Measurements from ENCODE around the gene NEFH. TPM values are rescaled to one million over a fixed set of nuclear protein-coding genes. Genes with fewer than 3 reads are reported as not detected.

NEFH gene
- total RNA-seq, 2 experiments from 2014 or later = 2.1 to 2.7 TPM

DNA sequence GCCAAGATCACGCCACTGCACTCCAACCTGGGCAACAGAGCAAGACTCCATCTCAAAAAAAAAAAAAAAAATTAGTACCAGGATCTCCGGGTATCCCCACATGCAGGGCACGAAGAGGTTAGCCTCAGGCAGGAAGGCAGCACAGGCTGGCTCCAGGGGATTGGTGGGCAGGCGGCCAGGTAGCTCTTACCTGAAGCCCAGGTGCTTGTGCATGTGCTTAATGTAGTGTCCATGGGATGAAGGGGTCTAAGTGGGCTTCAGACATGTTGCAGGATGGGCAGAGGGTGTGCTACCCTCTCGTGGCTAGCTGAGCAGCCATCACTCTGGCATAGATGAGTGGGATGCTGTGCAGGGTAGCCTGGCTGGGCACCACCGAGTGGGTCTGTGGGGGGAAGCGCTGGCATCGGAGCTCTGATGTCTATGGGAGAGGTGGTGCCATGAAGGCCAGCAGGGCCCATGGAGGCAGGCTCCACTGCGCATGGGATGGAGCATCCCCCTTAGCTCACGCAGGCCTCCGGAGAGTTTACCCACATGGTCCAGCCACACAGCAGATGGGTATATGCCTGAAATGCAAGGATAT, 30.6 kb upstream of the NEFH start:
- POLR2A ChIA-PET = no interaction called here
- H3K4me1 Mint-ChIP-seq = no peaks in the 10 kb centered on the region
- ATAC-seq = no peak
- H3K27ac Mint-ChIP-seq = no peak overlapping the region
- intact Hi-C loops (cut with DNase I, micrococcal nuclease) = loop anchor here in 1 of 2 experiments (2.0 kb wide), 1 partner anchor 21 kb away; no protein-coding TSS in a partner anchor
- CTCF ChIA-PET = no interaction called here
- no peak for DNase-seq
- H3K4me3 Mint-ChIP-seq = no peak overlapping the region
- no peaks in the 10 kb centered on the region for H3K27me3 Mint-ChIP-seq
- H3K9me3 Mint-ChIP-seq (ENCODE audit: low read depth) = no peaks in the 10 kb centered on the region
- no peaks in the 10 kb centered on the region for H3K36me3 Mint-ChIP-seq (ENCODE audit: low read depth)

DNA sequence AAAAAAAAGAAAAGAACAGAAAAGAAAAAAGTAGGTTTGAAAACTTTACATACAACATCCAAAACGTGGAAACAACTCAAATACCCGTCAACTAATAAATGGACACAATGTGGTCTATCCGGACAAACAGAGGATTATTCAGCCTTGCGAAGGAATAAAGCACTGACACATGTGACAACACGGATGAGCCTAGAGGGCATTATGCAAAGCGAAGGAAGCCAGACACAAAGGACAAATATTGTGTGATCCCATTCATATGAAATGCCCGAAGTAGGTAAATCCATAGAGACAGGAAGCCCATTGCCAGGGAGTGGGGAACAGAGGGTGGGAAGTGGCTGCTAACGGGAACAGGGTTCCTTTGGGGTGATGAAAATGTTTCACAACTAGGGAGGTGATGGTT, 29.8 kb upstream of the NEFH start:
- no peaks in the 10 kb centered on the region for H3K9me3 Mint-ChIP-seq (ENCODE audit: low read depth)
- intact Hi-C loops (cut with DNase I, micrococcal nuclease) = no loop called here
- no peaks in the 10 kb centered on the region for H3K27me3 Mint-ChIP-seq
- DNase-seq (no peak), ATAC-seq (no peak)
- H3K4me3 Mint-ChIP-seq = no peak overlapping the region
- no peaks in the 10 kb centered on the region for H3K36me3 Mint-ChIP-seq (ENCODE audit: low read depth)
- ChIA-PET CTCF (interaction anchor here (0.6 kb wide), 1 partner anchor 23 kb away, joined by 3 read pairs; no protein-coding TSS in a partner anchor), POLR2A (no interaction called here)
- H3K27ac Mint-ChIP-seq = no peak overlapping the region
- H3K4me1 Mint-ChIP-seq = no peaks in the 10 kb centered on the region

DNA sequence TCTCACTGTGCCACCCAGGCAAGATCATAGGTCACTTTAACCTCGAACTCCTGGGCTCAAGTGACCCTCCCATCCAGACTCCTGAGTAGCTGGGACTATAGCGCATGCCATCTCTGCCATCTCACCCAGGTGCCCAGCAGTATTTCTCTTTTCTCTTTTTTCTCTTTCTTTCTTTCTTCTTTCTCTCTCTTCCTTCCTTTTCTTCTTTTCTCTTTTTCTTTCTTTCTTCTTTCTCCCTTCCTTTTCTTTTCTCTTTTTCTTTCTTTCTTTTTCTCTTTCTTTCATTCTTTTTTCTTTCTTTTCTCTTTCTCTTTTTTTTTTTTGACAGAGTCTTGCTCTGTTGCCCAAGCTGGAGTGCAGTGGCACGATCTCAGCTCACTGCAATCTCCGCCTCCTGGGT, 28.2 kb upstream of the NEFH start:
- no peak for ATAC-seq

DNA sequence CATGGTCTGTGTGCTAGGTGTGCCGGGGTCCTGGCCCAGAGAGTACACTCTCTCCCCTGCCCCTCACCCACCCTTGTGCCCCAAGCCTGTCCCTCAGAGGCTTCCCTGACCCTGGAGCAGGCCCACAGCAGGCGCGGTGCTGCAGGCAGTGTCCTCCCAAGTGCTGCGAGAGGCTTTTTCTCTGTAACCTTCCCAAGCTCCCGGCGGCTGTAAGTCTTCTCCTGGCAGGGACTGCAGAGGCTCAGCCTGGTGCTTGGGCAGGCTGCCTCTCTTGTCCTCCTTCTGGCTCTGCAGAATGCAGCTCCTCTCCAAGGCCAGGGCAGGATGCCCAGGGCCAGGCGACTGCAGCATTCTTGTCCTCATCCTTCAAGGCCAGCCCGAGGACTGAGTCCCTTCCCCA, 25.7 kb upstream of the NEFH start:
- POLR2A ChIA-PET = no interaction called here
- no peak overlapping the region for H3K27ac Mint-ChIP-seq
- CTCF ChIA-PET = interaction anchor here (1.2 kb wide), 1 partner anchor 58 kb away, joined by 3 read pairs; no protein-coding TSS in a partner anchor

More for the DNA sequence above, 28.2 kb upstream of the NEFH start:
- Mint-ChIP-seq H3K4me3 (no peak overlapping the region), H3K27me3 (no peaks in the 10 kb centered on the region), H3K9me3 (ENCODE audit: low read depth) (no peaks in the 10 kb centered on the region), H3K27ac (no peak overlapping the region), H3K36me3 (ENCODE audit: low read depth) (no peaks in the 10 kb centered on the region), H3K4me1 (no peaks in the 10 kb centered on the region)
- ChIA-PET POLR2A (no interaction called here), CTCF (no interaction called here)
- no peak for DNase-seq
- intact Hi-C loops (cut with DNase I, micrococcal nuclease) = no loop called here

DNA sequence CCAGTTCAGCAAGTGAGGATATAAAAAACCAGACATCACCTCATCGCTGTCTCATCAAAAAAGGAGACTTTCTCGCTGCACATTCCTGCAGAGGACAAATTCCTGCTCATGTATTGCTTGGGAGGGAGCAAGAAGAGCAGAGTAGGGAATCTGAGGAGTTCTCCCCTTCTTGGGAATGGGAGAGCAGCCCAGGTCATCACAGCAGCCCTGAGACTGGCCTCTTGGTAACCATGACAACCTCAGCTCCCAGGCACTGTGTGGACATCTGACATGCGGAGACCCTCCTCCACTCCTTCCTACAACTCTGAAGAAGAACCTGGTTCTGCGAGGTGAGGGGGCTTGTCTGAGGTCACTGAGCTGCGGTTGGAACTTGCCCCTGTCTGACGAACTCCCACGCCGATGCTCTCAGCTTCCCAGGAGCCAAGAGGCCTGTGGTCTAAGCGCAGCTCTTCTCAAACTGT, 23.8 kb upstream of the NEFH start:
- no peak for DNase-seq
- POLR2A ChIA-PET = no interaction called here
- no peak overlapping the region for H3K27ac Mint-ChIP-seq

More for the DNA sequence above, 25.7 kb upstream of the NEFH start:
- Mint-ChIP-seq H3K4me3 (no peak overlapping the region), H3K4me1 (no peaks in the 10 kb centered on the region), H3K27me3 (no peaks in the 10 kb centered on the region), H3K9me3 (ENCODE audit: low read depth) (no peaks in the 10 kb centered on the region), H3K36me3 (ENCODE audit: low read depth) (no peaks in the 10 kb centered on the region)
- ATAC-seq (no peak), DNase-seq (no peak)
- intact Hi-C loops (cut with DNase I, micrococcal nuclease) = no loop called here

DNA sequence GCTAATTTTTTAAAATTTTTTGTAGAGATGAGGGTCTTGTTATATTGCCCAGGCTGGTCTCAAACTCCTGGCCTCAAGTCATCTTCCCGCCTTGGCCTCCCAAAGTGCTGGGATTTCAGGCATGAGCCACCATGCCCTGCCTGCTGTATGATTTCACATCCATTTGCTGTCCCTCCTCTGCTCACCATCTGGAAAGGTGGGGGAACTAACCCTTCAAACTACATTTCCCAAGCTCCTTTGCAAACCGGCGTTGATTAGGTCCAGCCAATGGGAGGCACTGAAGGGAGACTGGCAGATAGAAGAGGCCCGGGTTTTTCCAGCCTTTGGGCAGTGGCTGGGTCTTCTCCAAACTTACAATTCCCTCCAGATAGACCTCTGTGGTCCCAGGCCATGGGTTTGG, 22.3 kb upstream of the NEFH start:
- Mint-ChIP-seq H3K9me3 (ENCODE audit: low read depth) (no peaks in the 10 kb centered on the region), H3K4me1 (no peaks in the 10 kb centered on the region), H3K27me3 (no peaks in the 10 kb centered on the region), H3K4me3 (no peak overlapping the region), H3K27ac (no peak overlapping the region), H3K36me3 (ENCODE audit: low read depth) (no peaks in the 10 kb centered on the region)
- POLR2A ChIA-PET = no interaction called here
- intact Hi-C loops (cut with DNase I, micrococcal nuclease) = no loop called here
- ATAC-seq (peak; percentile 73), DNase-seq (peak; percentile 47)
- CTCF ChIA-PET = interaction anchor here (1.0 kb wide), 1 partner anchor 12 kb away, joined by 3 read pairs; no protein-coding TSS in a partner anchor

More for the DNA sequence above, 23.8 kb upstream of the NEFH start:
- CTCF ChIA-PET = no interaction called here
- ATAC-seq = no peak
- no peaks in the 10 kb centered on the region for H3K27me3 Mint-ChIP-seq
- H3K4me3 Mint-ChIP-seq = no peak overlapping the region
- intact Hi-C loops (cut with DNase I, micrococcal nuclease) = no loop called here
- H3K4me1 Mint-ChIP-seq = no peaks in the 10 kb centered on the region
- no peaks in the 10 kb centered on the region for H3K36me3 Mint-ChIP-seq (ENCODE audit: low read depth)
- no peaks in the 10 kb centered on the region for H3K9me3 Mint-ChIP-seq (ENCODE audit: low read depth)

DNA sequence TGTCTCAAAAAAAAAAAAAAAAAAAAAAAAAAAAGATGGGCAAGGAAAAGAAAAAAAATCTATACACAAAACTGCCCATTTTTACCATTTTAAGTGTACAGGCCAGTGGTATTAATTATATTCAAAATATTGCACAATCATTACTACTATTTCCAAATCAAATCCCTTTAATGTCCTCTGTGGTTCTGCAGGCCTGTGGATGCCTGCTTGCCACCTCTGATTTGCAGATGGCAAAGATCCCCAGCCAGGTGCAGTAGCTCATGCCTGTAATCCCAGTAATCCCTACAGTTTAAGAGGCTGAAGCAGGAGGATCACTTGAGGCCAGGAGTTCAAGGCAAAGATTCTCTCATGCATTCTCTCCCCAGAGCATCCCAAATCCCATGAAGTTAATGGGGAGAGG, 21.5 kb upstream of the NEFH start:
- Mint-ChIP-seq H3K27me3 (no peaks in the 10 kb centered on the region), H3K4me1 (no peaks in the 10 kb centered on the region), H3K9me3 (ENCODE audit: low read depth) (no peaks in the 10 kb centered on the region), H3K27ac (no peak overlapping the region), H3K4me3 (no peak overlapping the region), H3K36me3 (ENCODE audit: low read depth) (no peaks in the 10 kb centered on the region)
- ChIA-PET POLR2A (no interaction called here), CTCF (no interaction called here)
- intact Hi-C loops (cut with DNase I, micrococcal nuclease) = no loop called here
- DNase-seq = no peak
- ATAC-seq = no peak

DNA sequence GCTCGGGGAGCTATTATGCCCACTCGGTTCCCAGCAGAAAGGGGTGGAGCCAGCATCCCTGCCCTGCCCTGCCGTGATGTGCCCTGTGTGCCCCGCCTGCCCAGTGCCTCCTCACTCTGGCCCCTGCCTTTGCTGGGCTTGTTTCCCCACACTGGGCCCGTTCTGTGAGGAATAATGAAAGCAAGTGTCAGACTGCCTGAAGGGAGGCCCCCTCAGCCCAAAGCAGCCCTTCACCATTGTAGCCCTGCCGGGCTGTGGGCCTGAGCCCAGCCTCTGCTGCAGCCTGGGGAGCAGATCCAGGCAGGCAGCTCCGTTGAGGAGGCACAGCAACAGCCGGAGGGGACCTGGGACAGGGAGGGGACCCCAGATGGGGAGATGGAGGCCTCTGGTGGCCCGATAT, 20.2 kb upstream of the NEFH start:
- intact Hi-C loops (cut with DNase I, micrococcal nuclease) = no loop called here
- H3K9me3 Mint-ChIP-seq (ENCODE audit: low read depth) = no peaks in the 10 kb centered on the region
- DNase-seq (no peak), ATAC-seq (no peak)
- H3K4me3 Mint-ChIP-seq = no peak overlapping the region
- POLR2A ChIA-PET = no interaction called here
- CTCF ChIA-PET = interaction anchor here (0.7 kb wide), 1 partner anchor 1014 kb away, joined by 5 read pairs; no protein-coding TSS in a partner anchor
- H3K27me3 Mint-ChIP-seq = no peaks in the 10 kb centered on the region
- no peak overlapping the region for H3K27ac Mint-ChIP-seq
- H3K4me1 Mint-ChIP-seq = no peaks in the 10 kb centered on the region
- no peaks in the 10 kb centered on the region for H3K36me3 Mint-ChIP-seq (ENCODE audit: low read depth)

DNA sequence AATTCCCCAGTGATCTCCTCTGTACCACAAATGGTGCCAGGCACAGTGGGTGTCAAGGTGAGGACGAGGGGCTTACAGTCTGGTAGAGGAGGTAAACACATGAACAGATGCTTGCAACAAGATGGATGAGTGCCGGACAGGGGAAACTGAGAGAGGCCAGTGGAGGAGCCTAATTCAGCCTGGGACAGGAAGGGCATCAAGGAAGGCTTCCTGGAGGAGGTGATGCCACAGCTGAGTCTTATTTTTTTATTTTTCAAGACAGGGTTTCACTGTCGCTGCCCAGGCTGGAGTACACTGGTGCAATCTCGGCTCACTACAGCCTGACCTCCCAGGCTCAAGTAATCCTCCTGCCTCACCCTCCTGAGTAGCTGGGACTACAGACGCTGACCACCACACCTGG, 18.8 kb upstream of the NEFH start:
- H3K27me3 Mint-ChIP-seq = no peaks in the 10 kb centered on the region
- no peaks in the 10 kb centered on the region for H3K9me3 Mint-ChIP-seq (ENCODE audit: low read depth)
- intact Hi-C loops (cut with DNase I, micrococcal nuclease) = no loop called here
- H3K4me3 Mint-ChIP-seq = no peak overlapping the region
- CTCF ChIA-PET = interaction anchor here (0.6 kb wide), 1 partner anchor 1824 kb away, joined by 5 read pairs; no protein-coding TSS in a partner anchor
- H3K27ac Mint-ChIP-seq = no peak overlapping the region
- ATAC-seq (no peak), DNase-seq (no peak)
- H3K4me1 Mint-ChIP-seq = no peaks in the 10 kb centered on the region
- POLR2A ChIA-PET = no interaction called here
- H3K36me3 Mint-ChIP-seq (ENCODE audit: low read depth) = no peaks in the 10 kb centered on the region

DNA sequence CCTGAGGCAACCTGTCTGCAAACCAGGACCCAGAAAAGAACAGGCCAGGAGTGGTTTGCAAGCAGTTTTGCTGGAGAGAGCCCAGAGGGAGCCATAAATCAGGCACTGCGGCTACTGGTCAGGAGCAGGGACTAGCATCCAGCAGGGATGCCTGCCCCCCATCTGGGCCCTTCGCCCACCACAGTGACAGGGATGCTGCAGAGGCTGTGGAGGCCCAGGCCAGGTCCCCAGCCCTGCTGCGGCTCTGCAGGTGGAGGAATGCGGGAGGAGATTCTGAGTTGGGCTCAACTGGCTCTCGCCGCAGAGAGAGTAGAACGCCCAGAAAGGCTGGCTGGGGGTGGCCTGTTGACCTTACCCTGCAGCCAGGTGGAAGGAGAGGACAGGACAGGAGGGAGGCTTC, 16.4 kb upstream of the NEFH start:
- Mint-ChIP-seq H3K27ac (no peak overlapping the region), H3K36me3 (ENCODE audit: low read depth) (no peaks in the 10 kb centered on the region), H3K4me1 (no peaks in the 10 kb centered on the region), H3K27me3 (no peaks in the 10 kb centered on the region), H3K4me3 (no peak overlapping the region), H3K9me3 (ENCODE audit: low read depth) (no peaks in the 10 kb centered on the region)
- intact Hi-C loops (cut with DNase I, micrococcal nuclease) = no loop called here
- POLR2A ChIA-PET = no interaction called here
- DNase-seq = no peak
- no peak for ATAC-seq
- CTCF ChIA-PET = interaction anchor here (0.6 kb wide), 1 partner anchor 1559 kb away, joined by 3 read pairs; no protein-coding TSS in a partner anchor

DNA sequence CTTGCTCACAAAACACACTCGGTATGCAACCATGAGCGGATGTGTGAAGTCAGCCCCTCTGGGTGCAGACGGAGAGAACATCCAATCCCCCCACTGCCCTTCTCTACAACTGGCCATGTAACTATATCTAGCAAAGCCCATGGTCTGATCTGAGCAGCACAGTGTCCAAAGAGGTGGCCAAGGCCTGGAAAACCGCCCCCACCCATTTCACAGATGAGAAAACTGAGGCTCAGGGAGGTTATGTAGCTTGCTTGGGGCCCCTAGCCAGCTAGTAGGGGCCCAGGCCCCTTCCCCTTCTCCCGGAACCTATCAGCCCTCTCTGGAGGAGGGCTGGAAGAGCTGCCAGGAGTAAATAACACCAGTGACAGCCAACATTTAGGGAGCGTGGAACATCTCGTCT, 15.4 kb upstream of the NEFH start:
- CTCF ChIA-PET = interaction anchor here (0.6 to 1.1 kb wide), 3 partner anchors 8 to 23 kb away, joined by 3 to 4 read pairs (median 3); no protein-coding TSS in a partner anchor
- Mint-ChIP-seq H3K36me3 (ENCODE audit: low read depth) (no peaks in the 10 kb centered on the region), H3K9me3 (ENCODE audit: low read depth) (no peaks in the 10 kb centered on the region), H3K4me1 (no peaks in the 10 kb centered on the region), H3K27ac (no peak overlapping the region), H3K27me3 (no peaks in the 10 kb centered on the region), H3K4me3 (no peak overlapping the region)
- intact Hi-C loops (cut with DNase I, micrococcal nuclease) = no loop called here
- no peak for ATAC-seq
- DNase-seq = no peak
- POLR2A ChIA-PET = no interaction called here

DNA sequence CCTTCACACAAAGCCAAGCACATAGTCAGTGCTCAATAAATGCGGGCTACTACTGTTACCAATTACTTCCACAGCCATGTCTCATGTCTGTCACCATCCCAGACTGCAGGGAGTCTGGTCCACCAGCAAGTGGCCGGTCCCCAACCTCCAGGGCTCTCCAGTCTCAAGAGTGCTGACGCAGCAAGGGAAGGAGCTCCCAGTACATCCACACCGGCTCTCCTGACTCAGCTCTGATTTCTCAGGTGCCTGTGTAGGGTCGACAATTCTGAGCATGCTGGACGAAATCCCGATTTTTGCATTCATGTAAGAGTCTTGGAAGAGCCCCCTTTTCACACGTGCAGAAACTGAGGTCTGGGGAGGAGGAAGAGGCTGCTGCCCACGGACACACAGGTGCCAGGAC, 10.3 kb upstream of the NEFH start:
- Mint-ChIP-seq H3K4me3 (peak overlapping the region; percentile 48), H3K27ac (peak overlapping the region; percentile 40), H3K9me3 (ENCODE audit: low read depth) (no peaks in the 10 kb centered on the region), H3K36me3 (ENCODE audit: low read depth) (no peaks in the 10 kb centered on the region), H3K4me1 (peaks cover 7% of the 10 kb centered on the region), H3K27me3 (peaks cover 9% of the 10 kb centered on the region)
- DNase-seq (no peak), ATAC-seq (no peak)
- CTCF ChIA-PET = interaction anchor here (0.6 to 1.2 kb wide), 7 partner anchors 12 to 833 kb away, joined by 3 read pairs; no protein-coding TSS in a partner anchor
- POLR2A ChIA-PET = no interaction called here
- intact Hi-C loops (cut with DNase I, micrococcal nuclease) = loop anchor here (1.0 to 2.0 kb wide), 2 partner anchors 74 to 83 kb away; partner anchors contain the start of gene THOC5 (in 1 of the 2)
